GM13977 (cell line): ENCODE measurements around the gene CABLES1.

ENCODE experiments used
- DNase-seq: peaks from one replicate; pipeline ENCODE4 v3.0.0; 2012; ENCODE audit warnings: low spot score
- in situ Hi-C: fragments of 300-500 bp; cut with MboI; formaldehyde crosslinking; loops from one replicate; pipeline ENCODE4 v1.12.0; 2022; ENCODE audit warnings: low sequenced_read_pairs, low pct_unique_long_range_greater_than_20kb, mixed read lengths, inconsistent platforms; ENCODE audit not compliant: unreplicated experiment
- TF ChIP-seq, protein P1 (sequence below): IDR thresholded peaks from 2 replicates; pipeline ENCODE4 v1.5.1; 2012; ENCODE audit warnings: mild to moderate bottlenecking, control low read depth; ENCODE audit not compliant: insufficient read depth; ENCODE audit errors: extremely low read depth, missing control alignments

The CABLES1 gene

DNA sequence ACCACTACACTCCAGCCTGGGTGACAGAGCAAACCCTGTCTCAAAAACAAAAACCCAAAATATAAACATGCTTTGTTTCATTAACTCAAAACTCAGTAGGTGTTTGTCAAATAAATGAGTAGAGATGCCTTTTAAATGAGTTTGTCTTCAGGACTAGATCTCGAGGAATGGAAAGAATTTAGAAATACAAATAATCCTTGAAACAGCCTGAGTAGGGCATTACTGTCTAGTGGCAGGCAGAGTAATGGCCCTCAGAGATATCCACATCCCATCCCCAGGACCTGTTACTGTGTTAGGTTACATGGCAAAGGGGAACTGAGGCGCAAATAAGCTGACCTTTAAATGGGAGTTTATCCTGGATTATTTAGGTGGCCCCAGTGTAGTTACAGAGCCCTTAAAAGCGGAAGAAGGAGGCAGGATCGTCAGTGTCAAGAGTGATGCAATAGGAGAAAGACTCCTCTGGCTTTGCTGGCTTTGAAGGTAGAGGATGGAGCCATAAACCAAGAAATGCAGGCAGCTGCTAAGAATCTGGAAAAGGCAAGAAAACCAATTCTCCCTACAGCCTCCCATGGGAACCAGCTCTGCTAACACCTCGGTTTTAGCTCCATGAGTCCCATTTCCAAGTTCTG lies 63.0 kb downstream of the CABLES1 start:
- TF ChIP-seq, protein P1, sequence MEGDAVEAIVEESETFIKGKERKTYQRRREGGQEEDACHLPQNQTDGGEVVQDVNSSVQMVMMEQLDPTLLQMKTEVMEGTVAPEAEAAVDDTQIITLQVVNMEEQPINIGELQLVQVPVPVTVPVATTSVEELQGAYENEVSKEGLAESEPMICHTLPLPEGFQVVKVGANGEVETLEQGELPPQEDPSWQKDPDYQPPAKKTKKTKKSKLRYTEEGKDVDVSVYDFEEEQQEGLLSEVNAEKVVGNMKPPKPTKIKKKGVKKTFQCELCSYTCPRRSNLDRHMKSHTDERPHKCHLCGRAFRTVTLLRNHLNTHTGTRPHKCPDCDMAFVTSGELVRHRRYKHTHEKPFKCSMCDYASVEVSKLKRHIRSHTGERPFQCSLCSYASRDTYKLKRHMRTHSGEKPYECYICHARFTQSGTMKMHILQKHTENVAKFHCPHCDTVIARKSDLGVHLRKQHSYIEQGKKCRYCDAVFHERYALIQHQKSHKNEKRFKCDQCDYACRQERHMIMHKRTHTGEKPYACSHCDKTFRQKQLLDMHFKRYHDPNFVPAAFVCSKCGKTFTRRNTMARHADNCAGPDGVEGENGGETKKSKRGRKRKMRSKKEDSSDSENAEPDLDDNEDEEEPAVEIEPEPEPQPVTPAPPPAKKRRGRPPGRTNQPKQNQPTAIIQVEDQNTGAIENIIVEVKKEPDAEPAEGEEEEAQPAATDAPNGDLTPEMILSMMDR: no peak
- in situ Hi-C loops: no loop called here

DNA sequence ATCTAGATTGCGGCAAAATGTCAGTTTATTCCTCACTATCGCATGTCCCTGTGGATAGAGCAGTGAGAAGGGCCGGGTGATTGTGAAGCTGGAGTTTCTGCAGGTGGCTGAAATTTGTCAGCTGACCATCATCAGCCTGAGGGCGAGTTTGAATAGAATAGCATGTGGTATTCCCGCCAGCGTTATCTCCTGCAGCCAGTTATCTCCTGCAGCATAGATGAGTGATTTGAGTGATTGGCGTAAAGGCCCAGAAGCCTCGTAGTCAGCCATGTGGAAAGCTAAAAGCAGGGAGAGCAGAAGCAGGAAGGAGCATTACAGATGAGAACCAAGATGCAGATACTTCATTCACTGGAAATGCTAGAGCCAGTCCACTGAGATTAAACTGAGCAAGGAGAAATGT lies 65.5 kb downstream of the CABLES1 start:
- TF ChIP-seq, protein P1: no peak
- in situ Hi-C loops: no loop called here
- DNase-seq: no peak

More for the DNA sequence above, 63.0 kb downstream of the CABLES1 start:
- no peak for DNase-seq

DNA sequence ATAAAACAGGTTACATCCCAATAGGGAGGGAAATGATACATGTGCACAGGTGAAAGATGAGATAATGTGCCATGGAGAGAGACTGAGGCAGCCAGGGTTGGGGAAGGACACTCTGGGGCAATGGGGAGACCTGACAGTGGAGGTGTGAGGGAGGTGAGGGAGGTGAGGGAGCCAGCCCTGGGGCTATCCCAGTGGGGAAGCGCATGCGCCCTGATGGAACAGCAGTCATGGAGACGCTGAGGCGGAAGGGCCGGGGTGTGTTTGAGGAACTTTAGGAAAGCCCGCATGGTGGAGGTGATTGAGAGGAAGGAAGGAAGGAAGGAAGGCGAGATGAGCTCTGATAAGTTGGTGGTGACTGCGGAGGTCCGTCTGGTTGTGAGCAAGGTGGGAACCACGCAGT lies 66.5 kb downstream of the CABLES1 start:
- DNase-seq: no peak
- TF ChIP-seq, protein P1: no peak
- in situ Hi-C loops: no loop called here

DNA sequence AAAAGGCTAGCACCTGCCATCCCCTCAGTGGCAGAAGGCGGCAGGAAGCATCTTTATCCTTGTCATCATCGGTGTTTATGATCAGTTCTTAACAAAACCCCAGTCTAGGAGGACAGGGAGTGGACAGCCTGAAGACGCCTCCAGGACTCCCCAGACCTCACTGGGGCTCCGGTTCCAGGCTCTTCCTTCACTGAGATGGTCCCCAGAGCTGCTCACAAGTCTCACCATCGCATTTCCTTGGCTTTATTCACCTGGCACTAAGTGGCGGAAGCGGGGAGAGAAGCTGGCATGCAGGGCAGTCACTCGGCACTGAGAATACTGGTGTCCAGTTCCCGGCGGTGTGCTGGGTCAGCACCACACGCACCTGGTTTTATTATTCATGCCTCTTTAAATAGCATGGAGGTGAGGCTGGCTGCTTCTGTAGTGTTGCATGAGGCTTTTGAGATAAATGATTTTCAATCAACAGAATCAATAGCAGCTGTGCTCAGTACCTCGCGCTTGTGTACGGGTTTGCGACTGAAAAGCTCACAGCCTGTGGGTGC lies 68.7 kb downstream of the CABLES1 start:
- TF ChIP-seq, protein P1: no peak
- in situ Hi-C loops: no loop called here
- DNase-seq: no peak

DNA sequence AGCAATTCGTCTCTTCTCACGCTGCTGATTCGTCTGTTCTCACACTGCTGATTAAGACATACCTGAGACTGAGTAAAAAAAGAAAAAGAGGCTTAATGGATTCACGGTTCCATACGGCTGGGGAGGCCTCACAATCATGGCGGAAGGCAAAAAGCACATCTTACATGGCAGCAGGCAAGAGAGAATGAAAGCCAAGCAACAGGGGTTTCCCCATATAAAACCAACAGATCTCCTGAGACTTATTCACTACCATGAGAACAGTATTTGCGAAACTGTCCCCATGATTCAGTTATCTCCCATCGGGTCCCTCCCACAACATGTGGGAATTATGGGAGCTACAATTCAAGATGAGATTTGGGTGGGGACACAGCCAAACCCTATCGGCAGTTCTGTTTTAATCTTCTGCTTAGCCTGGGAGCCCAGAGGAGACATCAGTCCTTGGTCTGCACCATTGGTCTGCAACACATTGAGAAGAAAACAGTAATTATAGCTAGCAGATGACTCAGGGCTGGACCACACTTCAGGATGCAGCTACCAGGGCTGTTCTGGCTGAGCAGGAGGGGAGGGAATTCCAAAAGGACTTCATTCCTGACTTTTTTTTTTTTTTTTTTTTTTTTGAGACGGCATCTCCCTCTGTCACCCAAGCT lies 69.4 kb downstream of the CABLES1 start:
- in situ Hi-C loops: no loop called here
- TF ChIP-seq, protein P1: no peak
- DNase-seq: no peak

DNA sequence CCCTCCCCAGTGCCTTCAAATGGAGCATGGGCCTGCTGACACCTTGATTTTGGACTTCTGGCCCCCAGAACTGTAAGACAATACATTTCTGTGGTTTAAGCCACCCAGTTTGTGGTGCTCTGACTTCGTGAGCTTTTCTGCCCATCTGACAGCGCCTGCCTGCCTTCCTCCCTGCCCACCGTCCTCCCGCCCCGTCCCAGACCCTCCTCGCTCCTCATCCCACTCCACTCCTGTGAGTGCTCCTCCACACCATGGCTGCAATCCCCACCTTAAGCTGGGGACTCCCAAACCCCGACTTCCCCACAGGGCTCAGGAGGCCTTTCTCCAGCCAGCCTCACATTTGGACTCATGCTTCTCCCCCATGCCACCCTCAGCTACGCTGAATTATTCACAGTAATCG lies 70.7 kb downstream of the CABLES1 start:
- in situ Hi-C loops: no loop called here
- DNase-seq: no peak
- TF ChIP-seq, protein P1: no peak
